Thyroid gland (tissue), 4 donors: ENCODE measurements around the gene ADAMTSL1.

Source experiments
- CTCF ChIP-seq, 6 experiments: fragments of 200-600 bp in 3 of 6; fragments of 450-650 bp in 3 of 6; sonication (generic) in 3 of 6; IDR thresholded peaks; one replicate each; pipeline ENCODE4 v1.5.1; 2016 to 2019; ENCODE audit warnings: antibody characterized with exemption in 6 of 6, mild to moderate bottlenecking in 2 of 6, inconsistent platforms in 1 of 6, moderate library complexity in 1 of 6
- POLR2A ChIP-seq, 2 donors: fragments of 450-650 bp; IDR thresholded peaks; one replicate each; pipeline ENCODE4 v1.6.1; 2017; ENCODE audit warnings: antibody characterized with exemption in 2 of 2, mild to moderate bottlenecking in 2 of 2, moderate library complexity in 1 of 2

- no peak for TF ChIP-seq CTCF (IDR thresholded peaks at IDR 0.05)
- TF ChIP-seq POLR2A (IDR thresholded peaks at IDR 0.05): no peak
Measured at GRCh38 chr9:18923167-18923566, 449.2 kb downstream of the ADAMTSL1 start.
